ENCODE measurements around the gene STIM2.

STIM2 gene

GRCh38 chr4:26870576-26871262, 10.1 kb downstream of the STIM2 start:
- H3K4me1 ChIP-seq (ENCODE audit: insufficient read depth, poor library complexity, severe bottlenecking) = no peaks in the 10 kb centered on the region
- ATAC-seq (ENCODE audit: low read depth) (no peak), DNase-seq (ENCODE audit: low spot score) (no peak)
- H3K4me3 ChIP-seq (ENCODE audit: severe bottlenecking) = no peak overlapping the region
- no peak overlapping the region for H3K27ac ChIP-seq (ENCODE audit: poor library complexity, severe bottlenecking)
- TF ChIP-seq CTCF (IDR thresholded peaks at IDR 0.05; ENCODE audit: poor library complexity, severe bottlenecking) = no peak
- no peaks in the 10 kb centered on the region; the same call in 1 of the 2 replicates for H3K36me3 ChIP-seq (ENCODE audit: low read depth)
- no peaks in the 10 kb centered on the region for H3K9me3 ChIP-seq (ENCODE audit: severe bottlenecking)
- H3K27me3 ChIP-seq (ENCODE audit: insufficient read depth, poor library complexity, severe bottlenecking) = no peaks in the 10 kb centered on the region

GRCh38 chr4:26871611-26872010, 11.0 kb downstream of the STIM2 start:
- Histone ChIP-seq H3K4me3 (ENCODE audit: severe bottlenecking) (no peak overlapping the region), H3K27ac (ENCODE audit: poor library complexity, severe bottlenecking) (no peak overlapping the region), H3K4me1 (ENCODE audit: insufficient read depth, poor library complexity, severe bottlenecking) (no peaks in the 10 kb centered on the region), H3K9me3 (ENCODE audit: severe bottlenecking) (no peaks in the 10 kb centered on the region), H3K36me3 (ENCODE audit: low read depth) (no peaks in the 10 kb centered on the region; the same call in 1 of the 2 replicates), H3K27me3 (ENCODE audit: insufficient read depth, poor library complexity, severe bottlenecking) (no peaks in the 10 kb centered on the region)
- DNase-seq (ENCODE audit: low spot score) (no peak), ATAC-seq (ENCODE audit: low read depth) (no peak; the same call in 2 of the 3 replicates)
- TF ChIP-seq CTCF (IDR thresholded peaks at IDR 0.05; ENCODE audit: poor library complexity, severe bottlenecking) = no peak

GRCh38 chr4:26873391-26874026, 12.9 kb downstream of the STIM2 start:
- no peak for ATAC-seq (ENCODE audit: low read depth)
- no peak for DNase-seq (ENCODE audit: low spot score)
- no peaks in the 10 kb centered on the region for H3K27me3 ChIP-seq (ENCODE audit: insufficient read depth, poor library complexity, severe bottlenecking)
- peaks cover 1% of the 10 kb centered on the region for H3K4me1 ChIP-seq (ENCODE audit: insufficient read depth, poor library complexity, severe bottlenecking)
- H3K4me3 ChIP-seq (ENCODE audit: severe bottlenecking) = no peak overlapping the region
- H3K27ac ChIP-seq (ENCODE audit: poor library complexity, severe bottlenecking) = no peak overlapping the region
- H3K9me3 ChIP-seq (ENCODE audit: severe bottlenecking) = no peaks in the 10 kb centered on the region
- H3K36me3 ChIP-seq (ENCODE audit: low read depth) = no peaks in the 10 kb centered on the region; the same call in 1 of the 2 replicates
- no peak for TF ChIP-seq CTCF (IDR thresholded peaks at IDR 0.05; ENCODE audit: poor library complexity, severe bottlenecking)

GRCh38 chr4:26874110-26874509, 13.5 kb downstream of the STIM2 start:
- ATAC-seq (ENCODE audit: low read depth) = no peak; the same call in 2 of the 3 replicates
- Histone ChIP-seq H3K36me3 (ENCODE audit: low read depth) (no peaks in the 10 kb centered on the region; the same call in 1 of the 2 replicates), H3K9me3 (ENCODE audit: severe bottlenecking) (no peaks in the 10 kb centered on the region), H3K27ac (ENCODE audit: poor library complexity, severe bottlenecking) (no peak overlapping the region), H3K4me3 (ENCODE audit: severe bottlenecking) (no peak overlapping the region), H3K4me1 (ENCODE audit: insufficient read depth, poor library complexity, severe bottlenecking) (peaks cover 5% of the 10 kb centered on the region), H3K27me3 (ENCODE audit: insufficient read depth, poor library complexity, severe bottlenecking) (no peaks in the 10 kb centered on the region)
- no peak for TF ChIP-seq CTCF (IDR thresholded peaks at IDR 0.05; ENCODE audit: poor library complexity, severe bottlenecking)
- DNase-seq (ENCODE audit: low spot score) = no peak

GRCh38 chr4:26877406-26877805, 16.8 kb downstream of the STIM2 start:
- Histone ChIP-seq H3K36me3 (ENCODE audit: low read depth) (no peaks in the 10 kb centered on the region), H3K4me1 (ENCODE audit: insufficient read depth, poor library complexity, severe bottlenecking) (peaks cover 12% of the 10 kb centered on the region), H3K27me3 (ENCODE audit: insufficient read depth, poor library complexity, severe bottlenecking) (no peaks in the 10 kb centered on the region), H3K9me3 (ENCODE audit: severe bottlenecking) (no peaks in the 10 kb centered on the region), H3K27ac (ENCODE audit: poor library complexity, severe bottlenecking) (no peak overlapping the region), H3K4me3 (ENCODE audit: severe bottlenecking) (no peak overlapping the region)
- ATAC-seq (ENCODE audit: low read depth) = no peak
- no peak for TF ChIP-seq CTCF (IDR thresholded peaks at IDR 0.05; ENCODE audit: poor library complexity, severe bottlenecking)
- DNase-seq (ENCODE audit: low spot score) = no peak
